ENCODE data around the gene RPS27.
A peak's percentile ranks its signal among the peaks of the same experiment; 100 is the strongest.
"Not testable (repeated sequence)": the region's sequence is repeated elsewhere in the genome, so short reads cannot be mapped to it uniquely, and the experiment has no call there.

Gene RPS27

GRCh38 chr1:153962088-153963029, 28.2 kb upstream of the RPS27 start:
- no peak for DNase-seq

GRCh38 chr1:153963030-153963849, 27.3 kb upstream of the RPS27 start, which contains the start of gene SLC39A1:
SLC39A1 (minus strand) TSS chr1:153963537; CDS start chr1:153962715, 822 bp downstream.
- peak; percentile 94 for DNase-seq

GRCh38 chr1:153963850-153964331, 26.7 kb upstream of the RPS27 start:
- no peak for DNase-seq

GRCh38 chr1:153967107-153967999, 23.2 kb upstream of the RPS27 start, which contains the start of gene CREB3L4:
CREB3L4 (plus strand) TSS chr1:153967902; CDS start chr1:153968526, 624 bp downstream.
- peak; percentile 96 for DNase-seq

GRCh38 chr1:153968000-153968363, 22.6 kb upstream of the RPS27 start:
- peak; percentile 58 for DNase-seq

- DNase-seq = no peak
Measured at GRCh38 chr1:153968408-153968807, 22.2 kb upstream of the RPS27 start.

DNA sequence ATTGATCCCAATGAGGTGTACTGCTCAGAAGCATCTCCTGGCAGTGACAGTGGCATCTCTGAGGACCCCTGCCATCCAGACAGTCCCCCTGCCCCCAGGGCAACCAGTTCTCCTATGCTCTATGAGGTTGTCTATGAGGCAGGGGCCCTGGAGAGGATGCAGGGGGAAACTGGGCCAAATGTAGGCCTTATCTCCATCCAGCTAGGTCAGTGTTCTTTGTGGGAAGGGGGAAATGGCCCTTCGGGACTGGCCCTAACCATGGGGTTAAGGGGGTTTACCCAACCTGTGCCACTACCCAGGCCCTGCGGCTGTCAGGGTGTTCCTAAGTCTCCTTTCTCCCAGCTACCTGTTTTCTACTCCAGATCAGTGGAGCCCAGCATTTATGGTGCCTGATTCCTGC, 21.6 kb upstream of the RPS27 start:
- DNase-seq = no peak

- DNase-seq = no peak
Measured at GRCh38 chr1:153970346-153970745, 20.2 kb upstream of the RPS27 start.

DNA sequence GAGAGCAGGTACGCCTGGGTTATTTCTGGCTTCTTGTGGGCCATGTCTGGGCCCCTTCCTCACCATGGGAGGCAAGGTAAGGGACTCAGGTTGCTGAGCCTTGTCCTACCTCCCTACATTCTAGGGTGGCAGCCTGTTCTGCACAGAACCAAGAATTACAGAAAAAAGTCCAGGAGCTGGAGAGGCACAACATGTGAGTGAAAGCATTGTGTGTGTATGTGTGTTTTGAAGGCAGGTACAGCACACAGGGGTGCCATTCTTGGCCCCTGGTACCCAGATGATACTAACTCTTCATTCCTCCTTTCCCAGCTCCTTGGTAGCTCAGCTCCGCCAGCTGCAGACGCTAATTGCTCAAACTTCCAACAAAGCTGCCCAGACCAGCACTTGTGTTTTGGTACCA, 17.5 kb upstream of the RPS27 start:
- DNase-seq = no peak

GRCh38 chr1:153973525-153973924, 17.0 kb upstream of the RPS27 start:
- no peak for DNase-seq

DNA sequence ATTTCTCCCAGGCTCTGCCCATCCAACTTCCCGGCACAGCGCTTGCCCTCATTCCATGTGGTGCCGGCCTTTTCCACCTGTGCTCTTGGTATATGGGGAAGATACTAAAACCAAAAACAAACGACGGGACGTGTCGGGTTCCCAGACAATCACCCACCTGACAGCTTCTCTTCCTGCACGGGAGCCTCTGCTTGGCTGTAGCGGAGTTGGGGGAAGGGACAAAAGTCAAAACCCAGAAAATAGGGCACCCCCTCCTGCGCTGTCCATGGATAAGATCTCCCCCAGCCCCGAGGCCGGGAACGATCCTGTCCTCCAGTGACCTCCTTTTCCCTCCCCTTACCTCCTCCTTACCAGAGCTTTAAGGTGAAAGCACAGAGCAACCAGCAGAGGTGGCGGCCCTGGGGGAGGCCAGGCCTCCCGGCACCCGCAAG, 13.7 kb upstream of the RPS27 start:
- DNase-seq = no peak

DNA sequence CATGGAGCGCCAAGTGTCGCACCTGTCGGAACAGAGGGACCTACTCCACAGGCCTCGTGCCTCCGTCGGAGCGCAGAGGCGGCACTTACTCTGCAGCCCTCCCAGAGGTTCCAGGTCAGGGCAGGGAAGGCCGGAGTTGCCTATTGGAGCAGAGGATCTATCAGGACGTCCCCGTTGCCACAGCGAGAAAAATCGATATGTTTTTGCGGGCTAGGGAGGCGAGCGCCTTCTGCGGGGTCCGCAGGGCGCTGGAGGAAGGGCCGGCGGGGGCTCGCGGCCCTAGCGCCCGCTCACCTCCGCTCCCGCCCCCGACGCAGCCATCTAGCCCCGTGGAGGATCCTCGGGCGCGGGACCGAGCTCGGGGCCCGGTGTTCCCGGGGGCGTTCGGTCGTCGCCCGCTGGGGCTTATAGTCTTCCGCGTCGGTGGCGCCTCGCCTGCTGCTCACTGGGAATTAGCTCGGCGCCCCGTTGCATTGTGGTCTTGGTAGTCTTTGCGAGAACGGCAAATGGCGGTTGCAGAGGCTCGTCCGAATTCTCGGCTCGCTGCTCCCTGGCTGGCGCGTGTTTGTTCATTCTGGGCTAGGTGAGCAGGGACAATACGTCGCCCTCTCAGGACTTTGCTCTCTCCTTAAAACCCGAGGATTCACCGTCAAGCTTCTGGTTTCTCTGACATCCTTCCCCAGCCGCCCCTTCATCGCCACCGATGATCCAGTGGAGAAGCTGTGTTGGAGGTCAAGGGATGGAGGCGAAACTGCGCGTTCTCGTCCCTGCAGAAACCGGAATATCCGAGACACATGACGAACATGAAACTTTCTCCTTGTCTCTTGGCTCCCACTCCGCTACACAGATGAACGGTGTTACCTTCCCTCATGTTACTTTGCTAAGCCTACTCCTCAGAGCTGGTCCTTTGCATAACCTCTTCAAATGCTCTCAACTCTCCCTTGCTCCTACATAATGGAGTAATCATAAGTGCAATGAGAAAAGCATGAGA, 13.0 kb upstream of the RPS27 start, which contains the start of gene JTB:
TSS of gene JTB (minus strand) at position 425 of the 991 bp plus-strand sequence. CDS start at position 3, 422 bp downstream.
- DNase-seq = peak; percentile 96

GRCh38 chr1:153978274-153978909, 12.2 kb upstream of the RPS27 start:
- no peak for DNase-seq

- DNase-seq = not testable (repeated sequence)
Measured at GRCh38 chr1:153979091-153979490, 11.5 kb upstream of the RPS27 start.

- DNase-seq = not testable (repeated sequence)
Measured at GRCh38 chr1:153981735-153982134, 8.8 kb upstream of the RPS27 start.

DNA sequence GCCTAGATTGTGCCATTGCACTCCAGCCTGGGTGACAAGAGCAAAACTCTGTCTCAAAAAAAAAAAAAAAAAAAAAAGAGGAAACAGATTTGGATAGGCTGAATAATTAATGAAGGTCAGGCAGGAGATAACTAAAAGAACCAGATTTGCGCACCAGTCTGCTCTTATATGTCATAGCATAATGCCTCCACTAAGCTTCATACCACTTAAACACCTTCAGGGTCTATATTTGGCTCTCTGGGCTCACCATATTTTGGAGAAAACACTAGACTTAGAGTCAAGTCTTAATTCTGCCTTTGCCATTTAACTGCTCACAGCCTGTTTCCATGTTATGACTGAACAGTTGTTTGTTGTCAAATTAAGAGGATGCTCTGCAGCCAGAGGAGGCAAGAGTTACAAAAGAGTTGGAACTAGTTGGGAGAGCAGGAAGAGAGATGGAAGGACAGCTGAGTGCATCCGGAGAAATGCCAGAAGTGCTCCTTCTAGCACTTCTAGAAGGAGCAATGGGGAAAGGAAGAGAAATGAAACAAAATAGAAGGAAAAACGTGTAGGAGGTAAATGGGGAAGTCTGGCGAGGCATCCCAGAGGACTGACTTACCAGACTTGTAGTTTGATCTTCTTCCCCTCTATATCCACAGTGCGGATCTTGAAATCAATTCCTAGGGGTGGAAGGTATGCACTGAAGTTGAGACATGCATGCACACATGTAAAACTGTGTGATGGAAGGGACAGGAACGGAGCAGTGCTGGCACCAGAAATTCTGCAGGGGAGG, 6.3 kb upstream of the RPS27 start:
- DNase-seq = no peak

DNA sequence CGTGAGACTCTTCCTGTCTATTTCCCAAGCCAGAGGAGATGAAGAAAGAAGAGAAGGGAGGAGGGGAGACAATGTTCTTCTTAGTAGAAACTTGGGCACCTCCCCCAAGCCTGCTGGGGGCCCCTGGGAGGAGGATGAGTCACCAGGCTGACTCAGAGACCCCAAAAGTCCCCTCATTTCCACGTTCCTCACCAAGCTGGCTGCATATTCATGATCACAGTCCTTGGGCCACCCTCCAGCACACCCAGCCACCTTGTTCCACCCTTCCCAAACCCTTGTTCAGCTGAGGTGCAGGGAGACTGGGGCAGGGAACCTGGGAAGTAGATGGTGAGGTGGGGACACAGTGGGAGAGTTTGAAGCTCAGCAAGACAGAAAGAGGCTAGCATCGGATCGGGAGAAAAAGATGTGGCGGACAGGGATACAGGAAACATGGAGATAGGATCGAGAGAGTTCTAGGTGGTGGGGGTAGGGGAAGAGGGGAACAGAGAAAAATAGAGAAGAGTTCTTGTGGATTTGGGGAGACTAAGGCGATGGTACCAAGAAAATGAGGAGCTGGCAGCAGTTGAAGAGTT, 5.1 kb upstream of the RPS27 start:
- no peak for DNase-seq

- DNase-seq = no peak
Measured at GRCh38 chr1:153985941-153986761, 4.4 kb upstream of the RPS27 start, which contains the start of gene RAB13. RAB13 (minus strand) TSS chr1:153986339; CDS start chr1:153986236, 103 bp downstream.
